Transverse colon (tissue), 4 donors: Measurements from ENCODE around the gene LAPTM5.

Experiments used
- EP300 ChIP-seq: sonication (generic); formaldehyde crosslinking; IDR thresholded peaks from one replicate; pipeline ENCODE4 v1.6.1; 2017; ENCODE audit warnings: antibody characterized with exemption, low read depth
- POLR2A ChIP-seq: fragments of 450-650 bp; IDR thresholded peaks from one replicate; pipeline ENCODE4 v1.6.1; 2016; ENCODE audit warnings: antibody characterized with exemption, mild to moderate bottlenecking, moderate library complexity
- POLR2AphosphoS5 ChIP-seq, 3 donors: sonication (generic); formaldehyde crosslinking; IDR thresholded peaks; one replicate each; pipeline ENCODE4 v1.6.1; 2016; ENCODE audit warnings: antibody characterized with exemption in 3 of 3
- TF ChIP-seq, protein P1 (sequence below), 5 experiments: fragments of 200-600 bp in 3 of 5; fragments of 450-650 bp in 2 of 5; sonication (generic) in 3 of 5; IDR thresholded peaks; 1 replicate in 2 of 5; 2 replicates in 3 of 5; pipeline ENCODE4 v1.5.1; 2016 to 2017; ENCODE audit warnings: antibody characterized with exemption in 5 of 5, inconsistent platforms in 3 of 5, mild to moderate bottlenecking in 2 of 5, moderate library complexity in 1 of 5

GRCh38 chr1:30801771-30802198 is 44.2 kb upstream of the LAPTM5 start:
- TF ChIP-seq, protein P1, sequence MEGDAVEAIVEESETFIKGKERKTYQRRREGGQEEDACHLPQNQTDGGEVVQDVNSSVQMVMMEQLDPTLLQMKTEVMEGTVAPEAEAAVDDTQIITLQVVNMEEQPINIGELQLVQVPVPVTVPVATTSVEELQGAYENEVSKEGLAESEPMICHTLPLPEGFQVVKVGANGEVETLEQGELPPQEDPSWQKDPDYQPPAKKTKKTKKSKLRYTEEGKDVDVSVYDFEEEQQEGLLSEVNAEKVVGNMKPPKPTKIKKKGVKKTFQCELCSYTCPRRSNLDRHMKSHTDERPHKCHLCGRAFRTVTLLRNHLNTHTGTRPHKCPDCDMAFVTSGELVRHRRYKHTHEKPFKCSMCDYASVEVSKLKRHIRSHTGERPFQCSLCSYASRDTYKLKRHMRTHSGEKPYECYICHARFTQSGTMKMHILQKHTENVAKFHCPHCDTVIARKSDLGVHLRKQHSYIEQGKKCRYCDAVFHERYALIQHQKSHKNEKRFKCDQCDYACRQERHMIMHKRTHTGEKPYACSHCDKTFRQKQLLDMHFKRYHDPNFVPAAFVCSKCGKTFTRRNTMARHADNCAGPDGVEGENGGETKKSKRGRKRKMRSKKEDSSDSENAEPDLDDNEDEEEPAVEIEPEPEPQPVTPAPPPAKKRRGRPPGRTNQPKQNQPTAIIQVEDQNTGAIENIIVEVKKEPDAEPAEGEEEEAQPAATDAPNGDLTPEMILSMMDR (IDR thresholded peaks at IDR 0.05), result peak; percentile 93 to 97 (median 95)
- no peak for TF ChIP-seq POLR2A
- TF ChIP-seq EP300, result no peak
- TF ChIP-seq POLR2AphosphoS5 (IDR thresholded peaks at IDR 0.05), result no peak
